Fibroblast of the aortic adventitia (primary cell): Measurements from ENCODE around the gene TBC1D3B. TPM values are rescaled to one million over a fixed set of nuclear protein-coding genes. Genes with fewer than 3 reads are reported as not detected.
"Not testable (repeated sequence)": the region's sequence is repeated elsewhere in the genome, so short reads cannot be mapped to it uniquely, and the experiment has no call there.

ENCODE experiments used
- DNase-seq: peaks from one replicate; pipeline ENCODE4 v3.0.0-alpha.2; 2010; ENCODE audit warnings: low read depth
- H3K4me3 ChIP-seq: 2 replicates; pipeline ENCODE4 v1.5.1; 2011; ENCODE audit warnings: low read depth, mild to moderate bottlenecking, control low read depth, low read length, moderate library complexity
- CTCF ChIP-seq: IDR thresholded peaks from 2 replicates; pipeline ENCODE4 v1.5.1; 2011; ENCODE audit warnings: mild to moderate bottlenecking, low read length, control low read depth, inconsistent platforms; ENCODE audit not compliant: insufficient read depth
- total RNA-seq: library from RNA; depleted of rRNA; stranded (reverse); fragments of >200 nt; gene quantifications from 2 replicates; pipeline ENCODE4 v1.2.3, GENCODE V29; 2012; ENCODE audit warnings: low replicate concordance

TBC1D3B gene
- 0.36 and 3.5 TPM in 2 replicates for total RNA-seq

- DNase-seq, H3K4me3 ChIP-seq: not testable (repeated sequence)
Measured at GRCh38 chr17:36176536-36176935, at the start of gene TBC1D3B. TSS of gene TBC1D3B (minus strand) at chr17:36176636. CDS start at chr17:36175050, 1,586 bp downstream.

GRCh38 chr17:36222967-36223366 lies 46.5 kb upstream of the TBC1D3B start:
- H3K4me3 ChIP-seq, DNase-seq: not testable (repeated sequence)

GRCh38 chr17:36221581-36222100 lies 45.2 kb upstream of the TBC1D3B start:
- not testable (repeated sequence) for DNase-seq, H3K4me3 ChIP-seq

DNA sequence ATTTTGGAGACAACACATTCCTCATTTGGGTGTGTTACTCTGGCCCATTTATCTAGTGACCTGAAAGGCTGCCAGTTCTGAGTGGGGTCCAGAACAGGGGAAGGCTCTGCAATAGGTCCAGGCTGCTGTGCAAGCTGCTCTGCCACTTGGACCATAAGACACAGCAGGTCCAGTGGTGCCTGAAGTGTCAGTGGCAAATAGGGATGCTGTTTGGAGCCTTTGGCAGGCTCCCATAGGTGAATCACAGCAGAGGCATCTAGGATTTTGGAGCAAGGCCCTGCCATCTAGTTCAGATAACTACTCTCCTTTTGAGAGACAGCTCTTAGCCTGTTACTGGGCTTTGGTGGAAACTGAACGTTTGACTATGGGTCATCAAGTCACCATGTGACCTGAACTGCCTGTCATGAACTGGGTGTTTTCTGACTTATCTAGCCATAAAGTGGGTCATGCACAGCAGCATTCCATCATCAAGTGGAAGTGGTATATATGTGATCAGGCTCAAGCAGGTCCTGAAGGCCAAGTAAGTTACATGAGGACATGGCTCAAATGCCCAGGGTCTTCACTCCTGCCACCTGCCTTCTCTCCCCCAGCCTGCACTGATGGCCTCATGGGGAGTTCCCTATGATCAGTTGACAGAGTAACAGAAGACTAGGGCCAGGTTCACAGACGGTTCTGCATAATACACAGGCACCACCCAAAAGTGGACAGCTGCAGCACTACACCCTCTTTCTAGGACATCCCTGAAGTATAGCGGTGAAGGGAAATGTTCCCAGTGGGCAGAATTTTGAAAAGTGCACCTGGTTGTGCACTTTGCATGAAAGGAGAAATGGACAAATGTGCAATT lies 44.5 kb upstream of the TBC1D3B start:
- H3K4me3 ChIP-seq, result not testable (repeated sequence)
- DNase-seq, result peak; percentile 38

DNA sequence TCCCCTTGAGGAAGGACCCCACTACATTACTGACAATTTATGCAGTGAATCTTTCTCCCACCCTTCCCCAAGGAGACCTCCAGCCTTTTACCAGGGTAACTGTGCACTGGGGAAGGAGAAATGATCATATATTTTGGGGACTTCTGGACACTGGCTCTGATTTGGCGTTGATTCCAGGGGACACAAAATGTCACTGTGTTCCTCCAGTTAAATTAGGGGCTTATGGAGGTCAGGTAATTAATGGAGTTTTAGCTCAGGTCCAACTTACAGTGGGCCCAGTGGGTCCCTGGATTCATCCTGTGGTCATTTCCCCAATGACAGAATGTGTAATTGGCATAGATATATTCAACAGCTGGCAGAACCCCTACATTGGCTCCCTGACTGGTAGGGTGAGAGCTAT lies 43.1 kb upstream of the TBC1D3B start:
- not testable (repeated sequence) for H3K4me3 ChIP-seq, DNase-seq

- not testable (repeated sequence) for H3K4me3 ChIP-seq, DNase-seq
Measured at GRCh38 chr17:36215406-36216308, 39.2 kb upstream of the TBC1D3B start.

DNA sequence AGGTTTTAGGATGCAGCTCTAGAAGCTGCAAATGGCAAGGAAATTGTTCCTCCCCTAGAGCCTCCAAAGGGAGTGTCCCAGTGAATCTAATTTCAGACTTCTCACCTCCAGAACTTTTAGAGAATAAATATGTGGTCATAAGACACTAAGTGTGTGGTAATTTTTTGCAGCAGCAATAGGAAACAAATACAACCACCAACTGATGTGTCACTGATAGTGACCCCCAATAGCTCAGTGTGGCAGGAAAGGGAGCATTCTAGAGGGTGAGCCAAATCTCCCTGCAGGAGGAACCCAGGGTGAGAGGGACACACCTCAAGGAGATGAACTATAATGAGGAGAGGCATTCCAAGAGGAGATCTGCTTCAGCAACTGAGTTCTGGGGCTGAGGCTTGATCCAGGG lies 38.5 kb upstream of the TBC1D3B start:
- TF ChIP-seq CTCF, result no peak
- H3K4me3 ChIP-seq, result no peak overlapping the region
- no peak for DNase-seq

DNA sequence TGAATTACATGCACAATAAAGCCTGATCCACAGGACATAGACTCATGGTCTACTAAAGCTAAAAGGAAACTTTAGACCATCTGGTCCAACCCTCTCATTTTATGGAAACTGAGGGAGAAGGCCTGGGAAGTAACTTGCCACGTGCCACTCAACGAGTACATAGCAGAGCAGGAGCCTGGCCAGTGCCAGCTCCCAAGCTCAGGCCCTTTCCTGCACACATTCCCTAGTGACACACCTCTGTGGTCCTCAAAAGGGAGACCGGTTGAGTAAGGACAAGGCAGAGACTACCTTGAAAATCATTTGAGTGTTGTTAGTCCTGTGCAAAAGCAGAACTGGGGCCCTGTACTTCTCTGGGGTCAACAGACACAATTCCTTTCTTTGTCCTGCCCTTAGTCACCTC lies 37.3 kb upstream of the TBC1D3B start:
- DNase-seq, result no peak
- no peak for TF ChIP-seq CTCF
- no peak overlapping the region for H3K4me3 ChIP-seq

GRCh38 chr17:36212966-36213365 lies 36.5 kb upstream of the TBC1D3B start:
- H3K4me3 ChIP-seq, result no peak overlapping the region
- no peak for TF ChIP-seq CTCF
- no peak for DNase-seq

GRCh38 chr17:36212272-36212605 lies 35.8 kb upstream of the TBC1D3B start:
- DNase-seq, result no peak
- TF ChIP-seq CTCF, result no peak
- H3K4me3 ChIP-seq, result no peak overlapping the region

DNA sequence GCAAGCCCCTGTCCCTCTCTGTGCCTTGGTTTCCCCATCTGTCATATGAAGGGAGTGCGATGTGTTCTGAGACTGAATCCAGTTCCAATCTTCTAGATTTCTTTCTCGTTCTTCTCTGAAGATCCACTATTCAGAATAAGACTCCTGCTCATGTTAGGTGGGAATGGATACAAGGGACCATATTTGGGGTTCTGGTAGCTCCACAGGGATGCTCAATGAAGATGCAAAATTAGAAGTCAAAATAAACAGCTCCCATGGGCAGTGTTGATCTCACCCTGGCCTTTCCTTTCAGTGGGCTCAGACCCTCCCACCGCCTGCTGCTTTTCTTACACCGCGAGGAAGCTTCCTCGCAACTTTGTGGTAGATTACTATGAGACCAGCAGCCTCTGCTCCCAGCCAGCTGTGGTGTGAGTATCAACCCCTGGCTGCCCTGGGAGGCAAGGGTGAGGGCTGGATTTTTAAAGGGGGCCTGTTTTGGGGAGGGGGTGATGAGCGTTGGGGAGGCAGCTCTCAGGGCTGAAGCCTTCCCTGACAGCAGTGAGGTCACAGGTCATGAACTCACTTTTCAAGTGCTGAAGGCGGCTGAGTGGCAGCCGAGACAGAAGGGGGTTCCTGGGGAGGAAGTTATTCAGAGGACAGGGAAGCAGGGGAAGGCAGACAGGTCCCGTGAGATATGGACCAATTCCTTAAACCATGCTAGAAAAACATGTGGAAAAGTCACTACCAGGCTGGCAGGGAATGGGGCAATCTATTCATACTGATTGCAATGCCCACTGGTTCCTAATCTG lies 35.2 kb upstream of the TBC1D3B start:
- not testable (repeated sequence) for DNase-seq, H3K4me3 ChIP-seq

DNA sequence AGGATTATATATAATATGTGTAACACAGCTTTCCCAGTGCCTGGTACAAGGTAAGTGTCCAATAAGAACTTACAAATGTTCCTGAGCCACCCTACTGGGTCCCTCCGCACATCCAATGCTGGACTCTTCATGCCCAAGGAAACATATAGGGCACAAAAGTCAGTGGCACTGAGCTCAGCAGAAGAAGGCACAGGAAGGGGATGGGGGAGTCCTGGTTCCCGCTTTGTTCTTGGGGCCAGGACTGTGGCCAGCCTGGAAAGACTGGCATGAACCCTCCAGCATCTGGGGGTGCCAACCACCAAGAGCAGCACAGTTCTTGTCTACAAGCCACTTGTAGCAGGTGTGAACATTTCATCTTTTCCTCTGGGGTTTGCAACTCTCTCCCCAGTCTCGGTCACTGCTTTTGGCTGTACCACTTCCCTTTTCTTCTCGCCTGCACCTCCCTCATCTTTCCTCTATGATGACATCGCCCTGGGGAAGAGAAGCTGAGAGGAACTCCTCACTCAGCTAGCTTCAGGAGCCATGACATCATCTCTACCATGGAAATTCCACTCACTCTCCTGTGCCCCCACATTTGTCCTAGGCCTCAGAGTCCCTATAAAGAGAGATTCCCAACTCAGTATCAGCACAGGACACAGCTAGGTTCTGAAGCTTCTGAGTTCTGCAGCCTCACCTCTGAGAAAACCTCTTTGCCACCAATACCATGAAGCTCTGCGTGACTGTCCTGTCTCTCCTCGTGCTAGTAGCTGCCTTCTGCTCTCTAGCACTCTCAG lies 34.2 kb upstream of the TBC1D3B start, which contains the start of gene CCL4L2:
TSS of gene CCL4L2 (plus strand) at position 625 of the 773 bp plus-strand sequence.
- not testable (repeated sequence) for DNase-seq, H3K4me3 ChIP-seq
